Thymus (tissue), 11 donors: ENCODE data around the gene PRDM16. TPM values are rescaled to one million over a fixed set of nuclear protein-coding genes. Genes with fewer than 3 reads are reported as not detected.

Source experiments
- DNase-seq, 9 donors: peaks; one replicate each; pipeline ENCODE4 v3.0.0-alpha.2; 2013; ENCODE audit warnings: low spot score in 9 of 9, low read depth in 6 of 9, missing footprints in 1 of 9
- H3K27ac ChIP-seq, 2 donors: one replicate each; pipeline ENCODE4 v1.5.1; 2013; ENCODE audit warnings: control low read depth in 1 of 2, low read depth in 1 of 2, low read length in 1 of 2, mild to moderate bottlenecking in 1 of 2, moderate library complexity in 1 of 2
- H3K27me3 ChIP-seq, 2 donors: one replicate each; pipeline ENCODE4 v1.5.1; 2013; ENCODE audit warnings: low read length in 1 of 2; ENCODE audit not compliant: control insufficient read depth in 2 of 2, insufficient read depth in 1 of 2
- H3K36me3 ChIP-seq, 2 donors: one replicate each; pipeline ENCODE4 v1.5.1; 2013; ENCODE audit warnings: low read length in 1 of 2, mild to moderate bottlenecking in 1 of 2, moderate library complexity in 1 of 2; ENCODE audit not compliant: control insufficient read depth in 2 of 2, insufficient read depth in 2 of 2
- H3K4me1 ChIP-seq, 2 donors: one replicate each; pipeline ENCODE4 v1.5.1; 2013; ENCODE audit warnings: low read length in 2 of 2; ENCODE audit not compliant: control insufficient read depth in 2 of 2, insufficient read depth in 2 of 2
- H3K4me3 ChIP-seq, 2 donors: one replicate each; pipeline ENCODE4 v1.5.1; 2013; ENCODE audit warnings: low read length in 2 of 2, control low read depth in 1 of 2, mild to moderate bottlenecking in 1 of 2
- H3K9me3 ChIP-seq, 2 donors: one replicate each; pipeline ENCODE4 v1.5.1; 2013; ENCODE audit warnings: low read length in 1 of 2, mild to moderate bottlenecking in 1 of 2; ENCODE audit not compliant: control insufficient read depth in 2 of 2, insufficient read depth in 1 of 2
- WGBS: extraction: QIAGEN DNeasy Blood & Tissue Kit; methylation state at CpG from one replicate; pipeline ENCODE4 v1.1.7; 2013; 5-methylcytosine and 5-hydroxymethylcytosine counted together
- polyA plus RNA-seq: library from polyadenylated mRNA; stranded (reverse); fragments of 200-250 nt; gene quantifications from one replicate; pipeline ENCODE4 v1.2.3, GENCODE V29; 2013
- total RNA-seq: library from RNA; stranded (reverse); fragments of 120-200 nt; gene quantifications from one replicate; pipeline ENCODE4 v1.2.4, GENCODE V29; 2013
- donor health status: healthy.

PRDM16 gene
- total and polyA plus RNA-seq, 2 donors: 0.09 to 0.55 TPM

DNA sequence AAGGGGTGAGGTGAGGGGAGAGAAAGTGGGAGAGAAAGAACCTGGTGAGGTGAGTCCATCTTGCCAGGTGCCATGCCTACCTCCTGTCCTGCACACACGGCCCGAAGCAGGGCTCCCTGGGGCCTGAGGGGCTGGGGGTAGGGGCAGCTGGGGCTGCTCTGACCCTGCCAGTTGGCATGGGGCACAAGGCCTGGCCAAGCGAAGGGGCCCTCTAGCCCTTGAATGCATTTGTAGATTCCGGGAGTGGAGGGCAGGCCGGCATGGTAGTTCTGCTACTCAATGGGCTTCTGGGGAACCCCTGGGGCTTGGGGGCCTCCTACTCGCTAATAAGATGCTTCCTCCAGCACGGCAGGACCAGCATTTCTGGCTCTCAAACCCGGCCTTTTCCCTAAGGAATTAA lies 3.6 kb upstream of the PRDM16 start:
- Histone ChIP-seq H3K27me3 (peaks cover 46 to 91% of the 10 kb centered on the region in 2 donors), H3K27ac (no peak overlapping the region), H3K4me3 (no peak overlapping the region), H3K36me3 (no peaks in the 10 kb centered on the region), H3K4me1 (peaks cover 0 to 2% of the 10 kb centered on the region in 2 donors), H3K9me3 (peaks cover 0 to 2% of the 10 kb centered on the region in 2 donors)
- 93% methylated on average over 8 of the region's 8 CpGs for WGBS
- no peak for DNase-seq

DNA sequence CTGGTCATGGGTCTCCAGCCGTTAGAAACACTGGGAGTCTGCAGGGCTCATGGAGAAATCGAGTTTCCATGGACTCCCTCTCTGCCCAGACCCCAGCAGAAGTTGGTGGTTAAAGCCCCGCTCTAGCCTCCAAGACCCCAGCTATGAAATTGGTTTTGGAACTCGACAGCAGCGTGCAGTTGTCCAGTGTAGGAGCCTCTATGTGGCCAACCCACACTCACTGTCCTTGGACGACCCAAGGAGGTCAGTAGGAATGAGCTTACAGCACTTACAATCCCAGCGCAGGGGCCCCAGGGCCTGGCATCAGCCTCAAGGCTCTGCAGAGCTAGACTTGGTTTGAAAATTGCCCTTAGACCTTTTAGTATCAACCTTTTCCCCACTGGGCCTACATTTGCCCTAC lies 3.2 kb upstream of the PRDM16 start:
- Histone ChIP-seq H3K36me3 (no peaks in the 10 kb centered on the region), H3K27ac (no peak overlapping the region), H3K27me3 (peaks cover 50 to 90% of the 10 kb centered on the region in 2 donors), H3K4me3 (no peak overlapping the region), H3K9me3 (peaks cover 0 to 2% of the 10 kb centered on the region in 2 donors), H3K4me1 (peaks cover 0 to 2% of the 10 kb centered on the region in 2 donors)
- no peak for DNase-seq
- WGBS: 91% methylated on average over 7 of the region's 7 CpGs

DNA sequence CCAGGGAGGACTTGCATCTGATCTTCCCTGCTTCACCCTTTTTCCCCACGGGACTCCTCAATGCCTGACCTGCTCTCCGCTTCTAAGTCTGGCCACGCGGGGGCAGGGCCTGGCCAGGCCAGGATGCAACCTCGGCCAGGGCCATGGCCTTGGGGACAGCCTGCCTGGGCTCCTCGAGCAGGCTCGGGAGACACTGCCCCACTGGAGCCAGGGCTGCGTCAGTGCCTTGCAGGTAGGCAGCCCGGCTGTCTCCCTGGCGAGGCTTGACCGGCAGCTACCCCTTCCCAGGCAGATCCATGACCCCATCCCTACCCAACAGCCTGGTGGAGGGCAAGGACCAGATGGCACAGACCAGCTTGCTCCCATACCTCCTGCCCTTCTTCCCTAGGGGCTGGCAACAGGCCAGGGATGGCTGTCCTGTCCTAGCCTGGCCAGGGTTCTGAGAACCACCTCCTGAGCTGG lies 2.7 kb upstream of the PRDM16 start:
- WGBS: 82% methylated on average over 11 of the region's 11 CpGs

DNA sequence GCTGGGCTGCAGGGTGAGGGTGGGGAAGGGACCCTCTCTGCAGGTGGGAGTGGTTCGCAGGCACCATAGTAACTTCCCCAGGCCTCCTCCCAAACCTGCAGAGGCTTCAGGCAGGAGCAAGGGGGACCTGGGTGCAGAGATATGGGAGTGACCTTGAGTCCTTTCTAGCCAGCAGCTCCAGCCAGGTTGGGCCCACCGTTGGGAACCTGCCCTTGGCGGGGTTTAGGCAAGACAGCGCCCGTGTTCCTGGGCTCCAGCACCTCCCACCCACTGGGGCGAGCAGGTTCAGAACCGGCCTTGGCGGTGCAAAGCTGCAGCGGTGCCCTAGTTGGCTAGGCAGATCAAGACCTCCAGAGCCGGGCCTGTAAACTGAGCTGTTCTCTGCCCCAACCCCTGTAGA lies 2.2 kb upstream of the PRDM16 start:
- H3K9me3 ChIP-seq: peaks cover 0 to 2% of the 10 kb centered on the region in 2 donors
- peaks cover 0 to 2% of the 10 kb centered on the region in 2 donors for H3K4me1 ChIP-seq
- peaks cover 61 to 91% of the 10 kb centered on the region in 2 donors for H3K27me3 ChIP-seq
- DNase-seq: no peak
- no peak overlapping the region for H3K4me3 ChIP-seq
- no peak overlapping the region for H3K27ac ChIP-seq
- WGBS: 85% methylated on average over 10 of the region's 10 CpGs
- no peaks in the 10 kb centered on the region for H3K36me3 ChIP-seq

More for the DNA sequence above, 2.7 kb upstream of the PRDM16 start:
- Histone ChIP-seq H3K27ac (no peak overlapping the region), H3K4me1 (peaks cover 0 to 2% of the 10 kb centered on the region in 2 donors), H3K9me3 (peaks cover 0 to 2% of the 10 kb centered on the region in 2 donors), H3K4me3 (no peak overlapping the region), H3K36me3 (no peaks in the 10 kb centered on the region), H3K27me3 (peaks cover 55 to 91% of the 10 kb centered on the region in 2 donors)
- DNase-seq: no peak

DNA sequence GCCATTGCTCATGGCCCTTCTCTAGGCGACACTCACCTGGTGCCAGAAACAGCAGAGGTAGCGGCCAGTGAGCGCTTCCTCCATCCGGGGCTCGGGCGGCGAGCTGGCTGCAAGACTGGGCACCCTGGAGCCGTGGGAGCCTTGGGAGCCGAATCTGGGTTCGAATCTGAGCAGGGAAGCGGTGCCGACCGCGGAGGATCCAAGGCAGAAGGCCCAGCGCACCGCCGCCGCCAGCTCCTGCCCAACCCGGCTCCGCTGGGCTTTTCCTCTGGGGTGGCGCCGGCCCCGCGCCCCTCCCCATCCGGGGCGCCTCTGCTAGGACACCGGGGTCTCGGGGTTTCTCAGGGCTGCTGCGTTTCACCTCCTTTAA lies 1.7 kb upstream of the PRDM16 start:
- H3K4me3 ChIP-seq: no peak overlapping the region
- DNase-seq: no peak
- peaks cover 65 to 91% of the 10 kb centered on the region in 2 donors for H3K27me3 ChIP-seq
- no peak overlapping the region for H3K27ac ChIP-seq
- H3K9me3 ChIP-seq: peaks cover 0 to 2% of the 10 kb centered on the region in 2 donors
- H3K36me3 ChIP-seq: no peaks in the 10 kb centered on the region
- 43% methylated on average over 29 of the region's 29 CpGs for WGBS
- H3K4me1 ChIP-seq: peaks cover 0 to 2% of the 10 kb centered on the region in 2 donors

DNA sequence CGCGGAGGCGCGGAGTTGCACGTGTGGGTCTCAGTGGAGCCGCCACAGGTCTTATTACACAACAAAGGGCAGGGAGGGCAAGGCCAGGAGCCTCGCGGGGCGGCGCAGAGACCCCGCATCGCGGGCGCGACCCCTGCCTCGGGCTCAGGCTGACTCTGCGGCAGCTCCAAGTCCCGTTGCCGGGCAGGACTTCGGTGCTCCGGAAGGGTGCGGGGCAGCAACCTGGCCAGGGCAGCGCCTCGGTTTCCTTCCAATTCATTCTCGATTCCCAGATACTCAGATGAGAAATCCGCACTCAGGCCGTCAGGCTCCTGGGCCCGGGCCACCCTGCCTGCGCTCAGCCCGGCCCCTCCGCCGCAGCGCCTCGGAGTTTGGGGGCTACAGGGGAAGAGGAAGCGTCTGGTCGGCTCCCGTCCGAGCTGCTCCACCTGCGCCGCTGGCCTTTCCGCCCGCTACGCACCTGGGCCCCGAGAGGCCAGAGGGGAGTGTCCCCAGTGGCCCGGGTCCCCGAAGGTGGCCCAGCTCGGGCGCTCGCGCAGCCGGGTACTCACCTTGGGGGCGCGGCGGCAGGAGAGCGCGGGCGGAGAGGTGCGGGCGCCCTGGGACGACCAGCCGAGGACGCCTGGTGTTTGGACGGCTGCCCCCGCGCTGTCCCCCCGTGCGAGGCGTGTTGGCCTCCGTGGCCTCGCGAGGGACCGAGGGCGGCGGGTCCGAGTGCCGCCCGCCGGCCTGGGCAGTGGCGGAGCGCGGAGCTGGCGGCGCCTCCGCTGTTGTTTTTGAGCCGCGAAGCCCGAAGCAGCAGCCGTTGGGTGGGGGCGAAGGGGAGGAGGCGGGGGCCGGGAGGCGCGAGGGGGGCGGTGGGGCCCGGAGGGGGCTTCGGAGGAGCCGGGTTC lies 1.1 kb upstream of the PRDM16 start:
- Histone ChIP-seq H3K9me3 (peaks cover 0 to 2% of the 10 kb centered on the region in 2 donors), H3K4me3 (no peak overlapping the region), H3K27me3 (peaks cover 72 to 91% of the 10 kb centered on the region in 2 donors), H3K27ac (no peak overlapping the region), H3K36me3 (no peaks in the 10 kb centered on the region), H3K4me1 (peaks cover 0 to 2% of the 10 kb centered on the region in 2 donors)
- DNase-seq: no peak
- WGBS: 3% methylated on average over 97 of the region's 97 CpGs

DNA sequence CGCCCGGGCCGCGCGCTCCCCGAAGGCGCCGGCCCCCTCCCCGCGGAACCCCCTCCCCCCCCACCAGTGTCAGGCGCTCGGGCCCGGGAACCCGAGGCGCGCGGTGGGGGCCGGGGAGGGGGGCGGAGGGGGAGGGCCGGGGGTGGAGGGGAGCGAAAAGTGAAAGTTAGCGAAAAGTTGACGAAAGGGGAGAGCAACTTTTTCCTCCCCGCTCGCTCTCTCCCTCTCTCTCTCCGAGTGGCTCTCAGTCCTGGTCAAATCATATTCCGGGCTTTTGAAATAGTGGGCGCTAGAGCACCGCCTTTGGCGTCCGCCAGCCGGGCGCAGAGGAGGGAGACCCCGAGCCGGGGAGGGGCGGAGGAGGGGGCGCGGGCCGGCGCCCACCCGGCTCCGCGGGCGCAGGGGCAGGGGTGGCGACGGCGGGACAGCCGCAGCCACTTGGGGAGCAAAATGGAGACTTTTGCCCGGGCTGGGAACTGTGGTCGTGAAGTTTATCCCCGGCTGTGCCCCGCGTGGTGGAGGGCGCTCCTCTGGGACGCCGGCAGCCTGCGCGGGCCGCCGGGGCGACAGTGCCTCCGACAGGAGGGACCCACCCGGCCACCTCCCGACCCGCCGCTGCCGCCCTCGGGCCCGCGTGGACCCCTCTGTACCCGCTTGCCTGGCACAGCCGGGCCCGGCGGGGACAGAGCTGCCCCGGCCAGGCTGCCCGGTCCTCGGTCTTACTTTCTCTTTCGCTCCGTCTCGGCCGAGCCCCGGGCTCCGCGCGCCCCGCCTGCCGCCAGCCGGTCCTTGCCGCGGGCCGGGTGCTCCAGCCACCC lies 697 bp downstream of the PRDM16 start:
- Histone ChIP-seq H3K36me3 (no peaks in the 10 kb centered on the region), H3K27ac (no peak overlapping the region), H3K4me1 (peaks cover 0 to 2% of the 10 kb centered on the region in 2 donors), H3K4me3 (peak overlapping the region in 1 of 2 donors; percentile 47), H3K9me3 (peaks cover 0 to 2% of the 10 kb centered on the region in 2 donors), H3K27me3 (peaks cover 87 to 93% of the 10 kb centered on the region in 2 donors)
- peak in 1 of 9 donors; percentile 21 for DNase-seq
- under 1% methylated on average over 89 of the region's 91 CpGs for WGBS

DNA sequence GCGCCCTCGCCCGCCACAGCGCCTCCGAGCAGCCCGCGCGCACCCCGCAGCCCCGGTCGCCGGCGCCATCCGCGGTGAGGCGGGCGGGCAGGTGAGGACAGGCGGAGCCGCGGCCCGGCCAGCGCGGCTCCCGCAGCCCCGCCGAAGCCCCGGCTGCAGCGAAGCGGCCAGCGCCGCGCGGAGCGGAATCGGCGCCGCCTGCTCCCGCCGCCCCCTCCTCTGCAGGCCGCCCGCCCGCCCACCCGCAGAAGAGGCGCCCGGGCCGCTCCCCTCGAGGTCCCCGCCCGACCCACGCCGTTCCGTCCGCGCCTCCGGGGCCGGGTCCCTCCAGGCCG lies 1.3 kb downstream of the PRDM16 start:
- Histone ChIP-seq H3K9me3 (peaks cover 0 to 2% of the 10 kb centered on the region in 2 donors), H3K27ac (no peak overlapping the region), H3K4me3 (peak overlapping the region in 1 of 2 donors; percentile 47), H3K4me1 (peaks cover 0 to 2% of the 10 kb centered on the region in 2 donors), H3K36me3 (no peaks in the 10 kb centered on the region), H3K27me3 (peaks cover 90 to 92% of the 10 kb centered on the region in 2 donors)
- WGBS: 2% methylated on average over 57 of the region's 57 CpGs
- DNase-seq: no peak
